ENCODE measurements around the gene NUDT16L1.

NUDT16L1 gene

DNA sequence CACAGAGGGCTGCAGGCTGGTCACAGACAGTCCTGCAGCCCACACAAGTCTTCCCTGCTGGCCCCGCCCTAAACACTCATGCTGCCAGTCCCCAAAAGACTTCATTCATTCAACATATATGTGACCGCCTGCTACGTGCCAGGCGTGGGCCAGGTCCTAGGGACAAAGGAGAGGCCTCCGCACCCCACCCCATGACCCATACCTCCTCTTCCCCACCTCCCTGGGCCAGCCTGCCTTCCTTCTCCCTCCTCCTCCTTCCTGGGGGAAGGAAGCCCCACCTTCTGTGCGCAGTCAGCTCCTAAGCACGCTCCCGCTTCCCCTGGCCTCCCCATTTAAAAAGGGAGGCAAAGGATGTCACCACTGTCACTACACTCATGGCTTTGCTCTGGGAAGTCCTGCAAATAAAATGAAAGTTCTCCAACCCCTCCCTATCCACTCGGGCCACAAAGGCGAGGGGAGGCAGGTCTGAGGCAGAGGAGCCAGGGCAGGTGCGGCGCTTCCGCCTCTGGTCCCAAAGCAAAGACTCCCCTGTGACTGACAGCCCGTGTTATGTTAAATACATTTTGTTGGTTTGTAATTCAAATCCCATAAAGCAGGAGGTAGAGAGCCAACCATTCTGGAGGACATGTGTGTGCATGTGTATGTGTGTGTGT is 50.0 kb downstream of the NUDT16L1 start:
- H3K4me3 ChIP-seq (ENCODE audit: low read depth, low read length) = no peak overlapping the region
- TF ChIP-seq, protein P1, sequence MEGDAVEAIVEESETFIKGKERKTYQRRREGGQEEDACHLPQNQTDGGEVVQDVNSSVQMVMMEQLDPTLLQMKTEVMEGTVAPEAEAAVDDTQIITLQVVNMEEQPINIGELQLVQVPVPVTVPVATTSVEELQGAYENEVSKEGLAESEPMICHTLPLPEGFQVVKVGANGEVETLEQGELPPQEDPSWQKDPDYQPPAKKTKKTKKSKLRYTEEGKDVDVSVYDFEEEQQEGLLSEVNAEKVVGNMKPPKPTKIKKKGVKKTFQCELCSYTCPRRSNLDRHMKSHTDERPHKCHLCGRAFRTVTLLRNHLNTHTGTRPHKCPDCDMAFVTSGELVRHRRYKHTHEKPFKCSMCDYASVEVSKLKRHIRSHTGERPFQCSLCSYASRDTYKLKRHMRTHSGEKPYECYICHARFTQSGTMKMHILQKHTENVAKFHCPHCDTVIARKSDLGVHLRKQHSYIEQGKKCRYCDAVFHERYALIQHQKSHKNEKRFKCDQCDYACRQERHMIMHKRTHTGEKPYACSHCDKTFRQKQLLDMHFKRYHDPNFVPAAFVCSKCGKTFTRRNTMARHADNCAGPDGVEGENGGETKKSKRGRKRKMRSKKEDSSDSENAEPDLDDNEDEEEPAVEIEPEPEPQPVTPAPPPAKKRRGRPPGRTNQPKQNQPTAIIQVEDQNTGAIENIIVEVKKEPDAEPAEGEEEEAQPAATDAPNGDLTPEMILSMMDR (IDR thresholded peaks at IDR 0.05; ENCODE audit: low read depth, low read length) = no peak

DNA sequence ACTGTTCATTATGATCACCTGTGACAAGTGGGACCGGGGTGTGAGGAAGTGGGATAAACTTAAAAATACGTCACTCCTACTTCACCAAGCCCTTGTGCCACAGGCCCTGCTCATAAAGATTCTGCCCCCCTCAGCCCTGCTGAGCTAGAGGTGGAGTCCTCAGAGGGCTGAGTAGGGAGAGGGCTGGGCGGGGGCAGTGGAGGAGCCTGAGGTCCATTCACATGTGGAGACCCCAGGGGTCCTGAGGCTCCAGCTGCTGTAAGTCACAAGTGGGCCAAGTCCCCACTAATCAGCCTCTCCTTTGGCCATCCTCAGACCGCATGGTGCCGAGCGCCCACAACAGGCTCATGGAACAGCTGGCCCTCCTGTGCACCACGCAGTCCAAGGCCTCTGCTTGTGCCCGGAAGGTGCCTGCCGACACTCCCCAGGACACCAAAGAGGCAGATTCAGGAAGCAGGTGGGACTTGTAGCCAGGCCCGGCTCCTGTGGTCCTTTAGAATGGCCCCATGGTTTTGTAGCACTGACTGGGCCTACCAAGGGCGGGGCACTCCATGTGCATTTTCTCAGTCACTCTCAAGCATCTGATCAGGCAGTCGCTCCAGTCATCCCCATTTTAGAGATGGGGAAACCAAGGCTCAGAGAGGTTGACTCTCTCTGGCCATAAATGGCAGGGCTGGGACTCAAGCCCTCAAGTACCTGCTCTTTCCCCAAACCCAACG is 51.4 kb downstream of the NUDT16L1 start:
- H3K4me3 ChIP-seq (ENCODE audit: low read depth, low read length) = no peak overlapping the region
- TF ChIP-seq, protein P1 (IDR thresholded peaks at IDR 0.05; ENCODE audit: low read depth, low read length) = no peak

DNA sequence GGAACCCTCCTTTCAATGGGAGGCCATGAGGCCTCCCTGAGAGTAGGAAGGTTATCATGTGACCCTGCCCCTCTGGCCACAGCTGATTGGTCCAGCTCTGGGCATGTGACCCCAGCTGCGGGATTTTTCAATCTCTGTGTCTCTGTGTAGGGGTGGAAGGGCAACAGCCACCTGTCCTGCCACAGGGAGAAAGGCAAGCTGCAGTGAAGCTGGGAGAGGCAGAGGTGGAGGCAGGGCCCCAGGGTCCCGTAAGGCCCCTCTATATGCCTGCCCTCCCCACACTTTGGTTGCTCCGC is 51.9 kb downstream of the NUDT16L1 start:
- TF ChIP-seq, protein P1 (IDR thresholded peaks at IDR 0.05; ENCODE audit: low read depth, low read length) = no peak
- H3K4me3 ChIP-seq (ENCODE audit: low read depth, low read length) = no peak overlapping the region
